ENCODE results near the gene G0S2.

GRCh38 chr1:209626346-209627026, 48.7 kb upstream of the G0S2 start:
- TF ChIP-seq CTCF (IDR thresholded peaks at IDR 0.05; ENCODE audit: insufficient read depth, low read depth, low read length) (no peak), EZH2 (IDR thresholded peaks at IDR 0.05; ENCODE audit: insufficient read depth, low read length) (no peak)
